ENCODE measurements around the gene PTPRA. TPM values are rescaled to one million over a fixed set of nuclear protein-coding genes. Genes with fewer than 3 reads are reported as not detected.

PTPRA gene
- total and polyA plus RNA-seq, 2 experiments from 2014 or later, result 45.1 to 51.8 TPM

- WGBS (ENCODE audit: low lambda C conversion rate, missing lambda C conversion rate), result 96% methylated on average over 11 of the region's 11 CpGs
- Histone ChIP-seq H3K9me2 (replicated peaks; ENCODE audit: insufficient read depth) (no peaks in the 10 kb centered on the region), H3K9me3 (ENCODE audit: low read depth) (no peaks in the 10 kb centered on the region), H3K79me2 (peaks cover 77% of the 10 kb centered on the region), H2AFZ (no peak overlapping the region), H3K4me2 (no peak overlapping the region), H3K4me1 (ENCODE audit: insufficient read depth) (no peaks in the 10 kb centered on the region), H4K20me1 (ENCODE audit: insufficient read depth, poor library complexity, severe bottlenecking) (no peaks in the 10 kb centered on the region), H3K4me3 (no peak overlapping the region), H3K36me3 (replicated peaks; ENCODE audit: insufficient read depth, low read depth) (no peaks in the 10 kb centered on the region), H3K27ac (no peak overlapping the region), H3K27me3 (no peaks in the 10 kb centered on the region)
- TF ChIP-seq EZH2 (IDR thresholded peaks at IDR 0.05; ENCODE audit: borderline replicate concordance) (no peak), EZH2phosphoT487 (IDR thresholded peaks at IDR 0.05; ENCODE audit: low read depth, severe bottlenecking, unreplicated experiment) (no peak), CTCF (IDR thresholded peaks at IDR 0.05; ENCODE audit: poor library complexity) (no peak)
- DNase-seq (ENCODE audit: low spot score), result no peak
Measured at GRCh38 chr20:2900845-2901592, 27.7 kb downstream of the PTPRA start.

GRCh38 chr20:2902291-2902690, 29.0 kb downstream of the PTPRA start:
- Histone ChIP-seq H3K4me1 (ENCODE audit: insufficient read depth) (no peaks in the 10 kb centered on the region), H3K9me3 (ENCODE audit: low read depth) (no peaks in the 10 kb centered on the region), H3K27me3 (no peaks in the 10 kb centered on the region), H3K36me3 (replicated peaks; ENCODE audit: insufficient read depth, low read depth) (no peaks in the 10 kb centered on the region), H3K27ac (no peak overlapping the region), H2AFZ (no peak overlapping the region), H3K4me3 (no peak overlapping the region), H3K4me2 (no peak overlapping the region), H4K20me1 (ENCODE audit: insufficient read depth, poor library complexity, severe bottlenecking) (no peaks in the 10 kb centered on the region), H3K79me2 (peaks cover 70% of the 10 kb centered on the region), H3K9me2 (replicated peaks; ENCODE audit: insufficient read depth) (no peaks in the 10 kb centered on the region)
- no peak for DNase-seq (ENCODE audit: low spot score)
- TF ChIP-seq EZH2phosphoT487 (IDR thresholded peaks at IDR 0.05; ENCODE audit: low read depth, severe bottlenecking, unreplicated experiment) (no peak), CTCF (IDR thresholded peaks at IDR 0.05; ENCODE audit: poor library complexity) (no peak), EZH2 (IDR thresholded peaks at IDR 0.05; ENCODE audit: borderline replicate concordance) (no peak)
- WGBS (ENCODE audit: low lambda C conversion rate, missing lambda C conversion rate), result 56% methylated on average over 1 of the region's 1 CpG

- Histone ChIP-seq H2AFZ (no peak overlapping the region), H3K27ac (no peak overlapping the region), H4K20me1 (ENCODE audit: insufficient read depth, poor library complexity, severe bottlenecking) (no peaks in the 10 kb centered on the region), H3K79me2 (peaks cover 66% of the 10 kb centered on the region), H3K4me1 (ENCODE audit: insufficient read depth) (no peaks in the 10 kb centered on the region), H3K9me3 (ENCODE audit: low read depth) (no peaks in the 10 kb centered on the region), H3K27me3 (no peaks in the 10 kb centered on the region), H3K9me2 (replicated peaks; ENCODE audit: insufficient read depth) (no peaks in the 10 kb centered on the region), H3K36me3 (replicated peaks; ENCODE audit: insufficient read depth, low read depth) (no peaks in the 10 kb centered on the region), H3K4me3 (no peak overlapping the region), H3K4me2 (no peak overlapping the region)
- no peak for TF ChIP-seq EZH2 (IDR thresholded peaks at IDR 0.05; ENCODE audit: borderline replicate concordance)
- TF ChIP-seq CTCF (IDR thresholded peaks at IDR 0.05; ENCODE audit: poor library complexity), result no peak
- no peak for TF ChIP-seq EZH2phosphoT487 (IDR thresholded peaks at IDR 0.05; ENCODE audit: low read depth, severe bottlenecking, unreplicated experiment)
- WGBS (ENCODE audit: low lambda C conversion rate, missing lambda C conversion rate), result 98% methylated on average over 3 of the region's 3 CpGs
- DNase-seq (ENCODE audit: low spot score), result no peak
Measured at GRCh38 chr20:2902818-2903217, 29.5 kb downstream of the PTPRA start.

Data from hepatocyte (in vitro differentiated cells).